ENCODE data around the gene PHF21B.

DNA sequence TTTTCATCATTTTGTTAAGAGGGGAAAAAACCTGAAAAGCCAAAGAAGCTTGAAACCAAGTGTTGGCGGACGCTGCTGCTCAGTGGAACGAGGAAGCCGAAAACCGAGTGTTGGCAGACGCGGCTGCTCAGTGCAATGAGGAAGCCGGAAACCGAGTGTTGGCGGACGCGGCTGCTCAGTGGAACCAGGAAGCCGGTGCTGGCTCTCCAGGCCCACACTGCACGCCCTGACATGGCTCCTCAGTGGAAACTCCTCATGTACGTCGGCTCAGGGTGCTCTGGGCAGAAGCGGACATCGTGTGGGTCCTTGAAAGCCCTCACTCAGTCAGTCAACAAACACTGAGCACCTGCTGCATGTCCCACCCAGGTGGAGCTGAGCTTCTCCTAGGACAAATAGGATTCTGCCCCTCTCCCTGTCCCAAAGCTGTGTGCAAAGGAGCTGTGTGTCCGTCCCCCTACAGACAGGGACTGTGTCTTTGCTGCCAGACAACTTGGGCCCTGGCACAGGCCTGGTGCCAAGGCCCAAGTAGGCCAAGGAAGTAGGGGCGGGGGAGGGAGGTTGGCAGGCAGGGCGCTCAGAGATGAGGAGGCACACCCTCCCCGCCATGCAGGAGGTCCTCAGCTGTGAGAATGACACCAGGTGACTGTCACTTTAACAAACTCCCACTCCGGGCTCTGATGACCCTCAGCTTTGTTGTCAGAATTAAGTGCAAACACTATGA is 37.3 kb downstream of the PHF21B start:
- TF ChIP-seq, protein P1, sequence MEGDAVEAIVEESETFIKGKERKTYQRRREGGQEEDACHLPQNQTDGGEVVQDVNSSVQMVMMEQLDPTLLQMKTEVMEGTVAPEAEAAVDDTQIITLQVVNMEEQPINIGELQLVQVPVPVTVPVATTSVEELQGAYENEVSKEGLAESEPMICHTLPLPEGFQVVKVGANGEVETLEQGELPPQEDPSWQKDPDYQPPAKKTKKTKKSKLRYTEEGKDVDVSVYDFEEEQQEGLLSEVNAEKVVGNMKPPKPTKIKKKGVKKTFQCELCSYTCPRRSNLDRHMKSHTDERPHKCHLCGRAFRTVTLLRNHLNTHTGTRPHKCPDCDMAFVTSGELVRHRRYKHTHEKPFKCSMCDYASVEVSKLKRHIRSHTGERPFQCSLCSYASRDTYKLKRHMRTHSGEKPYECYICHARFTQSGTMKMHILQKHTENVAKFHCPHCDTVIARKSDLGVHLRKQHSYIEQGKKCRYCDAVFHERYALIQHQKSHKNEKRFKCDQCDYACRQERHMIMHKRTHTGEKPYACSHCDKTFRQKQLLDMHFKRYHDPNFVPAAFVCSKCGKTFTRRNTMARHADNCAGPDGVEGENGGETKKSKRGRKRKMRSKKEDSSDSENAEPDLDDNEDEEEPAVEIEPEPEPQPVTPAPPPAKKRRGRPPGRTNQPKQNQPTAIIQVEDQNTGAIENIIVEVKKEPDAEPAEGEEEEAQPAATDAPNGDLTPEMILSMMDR (IDR thresholded peaks at IDR 0.05): no peak
- TF ChIP-seq POLR2A (IDR thresholded peaks at IDR 0.05): no peak
